Measurements from ENCODE around the gene PEX13. TPM values are rescaled to one million over a fixed set of nuclear protein-coding genes. Genes with fewer than 3 reads are reported as not detected.
A peak's percentile ranks its signal among the peaks of the same experiment; 100 is the strongest.
"Not testable (repeated sequence)": the region's sequence is repeated elsewhere in the genome, so short reads cannot be mapped to it uniquely, and the experiment has no call there.

PEX13 gene
- 30.1 TPM for polyA plus RNA-seq (ENCODE audit: insufficient read length)
- long read RNA-seq, donor 1, full-length matches to known transcripts = 8 of 8 reads
- long read RNA-seq, donor 1, partial matches to known transcripts = 0 of 8 reads
- long read RNA-seq, donor 1, other reads (novel, unspliced or antisense) = 0 of 8 reads
- long read RNA-seq, donor 2, full-length matches to known transcripts = 4 of 4 reads
- long read RNA-seq, donor 2, partial matches to known transcripts = 0 of 4 reads
- long read RNA-seq, donor 2, other reads (novel, unspliced or antisense) = 0 of 4 reads
- long read RNA-seq, donor 3, full-length matches to known transcripts = 9 of 9 reads
- long read RNA-seq, donor 3, partial matches to known transcripts = 0 of 9 reads
- long read RNA-seq, donor 3, other reads (novel, unspliced or antisense) = 0 of 9 reads
- long read RNA-seq, donor 4 = 0 reads
- long read RNA-seq, donor 5, full-length matches to known transcripts = 9 of 14 reads
- long read RNA-seq, donor 5, partial matches to known transcripts = 5 of 14 reads
- long read RNA-seq, donor 5, other reads (novel, unspliced or antisense) = 0 of 14 reads
- long read RNA-seq, donor 6, full-length matches to known transcripts = 12 of 12 reads
- long read RNA-seq, donor 6, partial matches to known transcripts = 0 of 12 reads
- long read RNA-seq, donor 6, other reads (novel, unspliced or antisense) = 0 of 12 reads
- long read RNA-seq, donor 7, full-length matches to known transcripts = 11 of 11 reads
- long read RNA-seq, donor 7, partial matches to known transcripts = 0 of 11 reads
- long read RNA-seq, donor 7, other reads (novel, unspliced or antisense) = 0 of 11 reads
- long read RNA-seq, donor 8, full-length matches to known transcripts = 3 of 3 reads
- long read RNA-seq, donor 8, partial matches to known transcripts = 0 of 3 reads
- long read RNA-seq, donor 8, other reads (novel, unspliced or antisense) = 0 of 3 reads

- no peak for DNase-seq
Observed at GRCh38 chr2:61017556-61018317, at the start of gene PEX13, which contains the start of gene PUS10. Gene PEX13, plus strand, starts transcription at chr2:61017720. Its CDS starts 40 bp downstream, at chr2:61017760. Gene PUS10, minus strand, starts transcription at chr2:61018255. Its CDS starts 6,365 bp downstream, at chr2:61011890.

DNA sequence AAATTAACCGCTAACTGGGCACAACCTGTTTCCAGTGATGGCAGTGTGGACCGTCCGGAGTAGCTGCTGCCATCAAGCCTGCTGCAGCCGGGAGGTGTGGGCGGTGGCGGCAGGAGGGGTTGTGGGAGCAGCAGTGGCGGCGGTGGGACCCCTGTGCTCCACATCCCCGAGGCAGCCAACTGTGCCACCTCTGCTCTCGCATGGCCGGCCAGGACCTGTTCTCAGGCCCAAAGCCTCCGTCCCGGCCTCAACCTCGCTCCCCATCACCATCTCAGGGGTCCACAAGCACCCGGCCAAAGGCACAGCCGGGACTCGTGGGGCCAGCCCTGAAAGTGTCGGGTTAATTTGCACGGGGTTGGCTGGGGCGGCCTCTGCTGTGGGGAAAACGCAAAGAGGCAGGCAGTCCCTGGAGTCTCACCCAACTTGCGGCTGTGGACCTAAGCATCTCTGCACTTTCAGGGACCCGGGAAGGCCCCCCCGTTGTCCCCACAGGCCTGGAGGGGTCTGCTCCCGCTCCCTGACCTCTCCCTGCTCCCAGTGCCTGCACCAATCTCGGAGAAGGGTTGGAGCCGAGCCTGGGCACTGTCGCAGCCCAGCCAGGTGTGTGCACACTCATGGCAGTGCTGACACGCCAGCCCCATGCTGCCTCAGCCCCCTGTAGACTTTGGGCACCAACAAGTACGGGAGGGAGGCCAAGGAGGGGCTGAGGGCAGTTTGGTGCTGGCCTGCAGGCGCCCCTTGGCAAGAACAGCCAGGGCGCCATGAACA lies 44.4 kb upstream of the PEX13 start:
- no peak for DNase-seq

DNA sequence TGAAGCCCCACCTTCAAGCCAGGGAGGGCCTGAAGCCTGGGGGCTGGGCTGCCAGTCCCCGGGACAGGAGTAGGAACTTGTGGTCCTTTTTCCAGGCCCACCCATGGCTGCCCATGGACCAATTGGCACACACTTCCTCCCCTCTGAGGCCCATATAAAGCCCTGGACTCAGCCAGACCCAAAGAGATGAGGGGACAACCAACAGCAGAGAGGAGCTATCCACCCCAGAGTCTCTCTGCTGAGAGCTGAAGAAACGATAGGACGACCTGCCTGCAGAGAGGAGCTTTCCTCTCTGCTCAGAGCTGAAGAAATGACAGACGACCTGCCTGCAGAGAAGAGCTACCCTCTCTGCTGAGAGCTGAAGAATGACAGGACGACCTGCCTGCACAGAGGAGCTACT lies 43.8 kb upstream of the PEX13 start:
- DNase-seq = no peak

GRCh38 chr2:60974652-60975051 lies 42.9 kb upstream of the PEX13 start:
- DNase-seq = no peak

- DNase-seq = no peak
Observed at GRCh38 chr2:60976256-60976850, 41.2 kb upstream of the PEX13 start.

- no peak for DNase-seq
Observed at GRCh38 chr2:60976875-60977561, 40.5 kb upstream of the PEX13 start.

DNA sequence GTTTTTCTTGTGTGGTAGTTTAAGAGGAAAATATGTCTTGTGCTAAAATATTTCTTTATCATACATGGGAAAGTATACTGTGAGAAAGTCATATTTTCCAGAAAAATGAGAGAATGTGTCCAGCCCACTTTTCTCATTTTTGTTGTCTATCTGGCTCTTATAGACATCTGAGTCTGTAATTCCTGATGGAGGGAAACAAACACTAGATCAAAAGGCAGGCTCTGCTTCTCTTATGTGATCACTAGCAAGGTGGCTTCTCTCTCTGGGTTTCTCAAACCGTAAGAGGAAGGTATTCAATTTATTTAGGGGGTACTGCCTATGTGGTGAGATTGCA lies 40.0 kb upstream of the PEX13 start:
- no peak for DNase-seq

DNA sequence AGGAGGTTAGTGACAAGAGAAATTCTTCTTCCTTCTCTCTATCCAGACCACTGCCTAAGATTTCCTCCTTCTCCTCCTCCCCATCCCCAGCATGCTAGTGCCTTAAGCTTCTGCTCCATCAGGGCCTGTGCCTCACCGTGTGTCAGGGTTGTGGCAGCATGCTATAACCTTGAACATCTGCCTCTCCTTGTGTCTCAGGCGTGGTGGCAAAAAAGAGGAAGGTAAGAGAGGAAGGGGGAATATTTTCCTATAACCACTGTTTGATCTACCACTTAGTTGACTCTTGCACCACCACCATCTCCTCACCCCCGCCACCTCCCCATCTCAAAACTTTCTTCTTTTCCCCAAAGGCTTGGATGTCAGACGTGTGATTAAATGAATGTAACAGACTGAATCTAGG lies 38.3 kb upstream of the PEX13 start:
- no peak for DNase-seq

- DNase-seq = no peak
Observed at GRCh38 chr2:60980071-60980815, 37.3 kb upstream of the PEX13 start.

DNA sequence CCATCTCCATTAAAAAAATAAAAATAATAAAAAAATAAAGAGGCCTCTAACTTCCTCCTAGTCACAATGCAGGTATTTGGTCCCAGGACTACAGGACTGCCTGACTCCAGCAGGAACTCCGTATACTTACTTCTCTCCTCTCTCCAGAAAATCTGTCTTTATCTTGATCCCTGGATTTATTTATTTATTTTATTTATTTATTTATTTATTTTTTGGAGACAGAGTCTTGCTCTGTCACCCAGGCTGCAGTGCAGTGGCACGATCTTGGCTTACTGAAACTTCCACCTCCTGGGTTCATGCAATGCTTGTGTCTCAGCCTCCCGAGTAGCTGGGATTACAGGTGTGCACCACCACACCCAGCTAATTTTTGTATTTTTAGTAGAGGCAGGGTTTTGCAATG lies 35.5 kb upstream of the PEX13 start:
- not testable (repeated sequence) for DNase-seq

- no peak for DNase-seq
Observed at GRCh38 chr2:60984720-60985119, 32.8 kb upstream of the PEX13 start.

- no peak for DNase-seq
Observed at GRCh38 chr2:60987041-60987440, 30.5 kb upstream of the PEX13 start.

- DNase-seq = not testable (repeated sequence)
Observed at GRCh38 chr2:60987656-60988055, 29.9 kb upstream of the PEX13 start.

DNA sequence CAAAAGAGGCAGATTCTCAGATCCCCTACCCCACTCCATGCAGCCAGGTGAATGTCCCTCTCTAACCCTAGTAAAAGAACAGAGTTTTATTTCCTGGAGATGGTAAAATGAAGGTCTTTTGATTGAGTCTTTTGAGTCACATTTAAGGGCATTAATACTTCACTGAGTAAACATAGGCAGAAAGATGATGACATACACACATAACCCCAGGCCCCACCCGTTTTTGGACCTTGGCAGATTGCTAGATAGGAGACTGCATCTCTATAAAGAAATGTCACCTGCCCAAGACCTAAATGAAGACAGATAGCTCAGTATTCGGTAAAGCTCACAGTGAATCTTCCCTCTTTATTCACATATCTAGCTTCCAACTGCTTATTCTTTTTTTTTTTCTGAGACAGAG lies 28.3 kb upstream of the PEX13 start:
- DNase-seq = no peak

GRCh38 chr2:60991644-60992043 lies 25.9 kb upstream of the PEX13 start:
- no peak for DNase-seq

DNA sequence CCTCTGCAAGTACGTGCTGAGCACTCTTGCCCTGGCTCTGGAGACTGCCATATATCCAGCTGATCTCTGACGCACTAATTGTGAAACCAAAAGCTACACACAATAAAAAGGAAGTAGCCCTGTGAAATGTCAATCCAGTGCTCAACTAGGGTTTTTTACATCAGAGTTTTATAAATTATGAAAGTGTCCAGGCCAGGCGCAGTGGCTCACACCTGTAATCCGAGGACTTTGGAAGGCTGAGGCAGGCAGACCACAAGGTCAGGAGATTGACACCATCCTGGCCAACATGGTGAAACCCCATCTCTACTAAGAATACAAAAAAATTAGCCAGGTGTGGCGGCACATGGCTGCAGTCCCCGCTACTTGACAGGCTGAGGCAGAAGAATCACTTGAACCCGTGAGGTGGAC lies 24.5 kb upstream of the PEX13 start:
- DNase-seq = no peak

GRCh38 chr2:60994131-60994530 lies 23.4 kb upstream of the PEX13 start:
- no peak for DNase-seq

- DNase-seq = peak; percentile 62
Observed at GRCh38 chr2:60998628-60999545, 18.6 kb upstream of the PEX13 start.

DNA sequence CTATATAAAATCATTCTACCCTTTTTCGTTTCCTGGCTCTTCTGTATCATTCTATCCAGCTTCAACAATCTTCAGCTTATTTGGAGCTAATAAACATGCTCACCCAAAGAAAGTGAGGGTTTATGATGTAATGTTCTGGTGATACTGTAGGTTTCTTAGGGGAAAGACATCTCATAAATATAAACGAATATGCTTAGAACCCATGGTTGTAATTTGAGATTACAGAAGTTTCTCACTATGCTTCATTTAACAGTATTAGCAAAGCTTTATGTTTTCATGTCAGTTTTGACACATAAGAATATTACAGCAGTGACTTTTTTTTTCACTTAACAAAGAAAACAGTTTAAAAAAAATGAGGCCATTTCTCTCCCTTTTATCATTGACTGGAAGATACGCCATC lies 11.8 kb upstream of the PEX13 start:
- no peak for DNase-seq

Data from left kidney (tissue), 8 donors.